GM21526 (cell line): ENCODE results near the gene GRIN3B.

Experiments used
- ATAC-seq: cut with Tn5 transposase; IDR thresholded peaks from one replicate; pipeline ENCODE4 v1.9.1; 2021; ENCODE audit warnings: moderate library complexity; ENCODE audit not compliant: unreplicated experiment, low FRiP score

The GRIN3B gene

DNA sequence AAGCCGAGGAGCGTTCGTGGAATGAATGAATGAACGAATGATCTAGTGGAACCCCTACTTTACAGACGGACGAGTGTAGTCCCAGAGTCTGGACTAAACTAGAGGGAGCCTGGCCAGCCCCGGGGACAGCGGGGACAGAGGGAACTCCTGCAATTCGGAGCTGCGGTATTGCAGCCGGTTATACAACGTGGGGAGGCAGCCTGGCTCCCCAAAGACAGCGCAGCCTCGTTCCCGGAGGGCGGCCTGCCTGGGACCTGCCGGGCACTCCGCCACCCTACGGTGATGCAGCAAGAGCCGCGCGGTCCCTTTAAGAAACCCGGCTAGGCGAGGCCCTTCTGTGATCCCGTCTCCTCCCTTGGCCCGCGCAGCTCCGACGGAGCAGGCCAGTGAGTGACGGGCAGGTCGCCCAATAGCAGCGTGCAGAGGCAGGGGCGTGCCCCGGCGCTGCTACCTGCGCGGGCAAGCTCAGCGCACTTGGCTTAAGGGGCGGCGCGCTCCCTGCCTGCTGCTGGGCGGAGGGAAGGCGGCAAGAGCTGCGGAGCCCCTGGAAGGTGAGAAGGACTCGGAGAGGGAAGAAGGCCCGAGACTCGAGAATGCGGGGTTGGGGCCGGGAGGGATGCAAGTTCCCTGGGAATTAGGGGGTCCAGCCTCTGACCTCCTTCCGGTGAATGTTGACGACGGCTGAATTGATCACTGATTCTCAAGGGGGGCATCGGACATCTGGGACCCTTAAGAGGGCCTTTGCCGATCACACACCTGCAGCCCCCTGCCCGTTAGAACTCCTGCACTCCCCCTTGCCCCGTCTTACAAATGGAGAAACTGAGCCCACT, 39.6 kb downstream of the GRIN3B start, which contains the start of gene ABCA7:
Gene ABCA7 (plus strand): TSS at position 462 of the 830 bp plus-strand sequence. CDS start 1,255 bp downstream, outside the sequence.
- peak; percentile 68 for ATAC-seq

DNA sequence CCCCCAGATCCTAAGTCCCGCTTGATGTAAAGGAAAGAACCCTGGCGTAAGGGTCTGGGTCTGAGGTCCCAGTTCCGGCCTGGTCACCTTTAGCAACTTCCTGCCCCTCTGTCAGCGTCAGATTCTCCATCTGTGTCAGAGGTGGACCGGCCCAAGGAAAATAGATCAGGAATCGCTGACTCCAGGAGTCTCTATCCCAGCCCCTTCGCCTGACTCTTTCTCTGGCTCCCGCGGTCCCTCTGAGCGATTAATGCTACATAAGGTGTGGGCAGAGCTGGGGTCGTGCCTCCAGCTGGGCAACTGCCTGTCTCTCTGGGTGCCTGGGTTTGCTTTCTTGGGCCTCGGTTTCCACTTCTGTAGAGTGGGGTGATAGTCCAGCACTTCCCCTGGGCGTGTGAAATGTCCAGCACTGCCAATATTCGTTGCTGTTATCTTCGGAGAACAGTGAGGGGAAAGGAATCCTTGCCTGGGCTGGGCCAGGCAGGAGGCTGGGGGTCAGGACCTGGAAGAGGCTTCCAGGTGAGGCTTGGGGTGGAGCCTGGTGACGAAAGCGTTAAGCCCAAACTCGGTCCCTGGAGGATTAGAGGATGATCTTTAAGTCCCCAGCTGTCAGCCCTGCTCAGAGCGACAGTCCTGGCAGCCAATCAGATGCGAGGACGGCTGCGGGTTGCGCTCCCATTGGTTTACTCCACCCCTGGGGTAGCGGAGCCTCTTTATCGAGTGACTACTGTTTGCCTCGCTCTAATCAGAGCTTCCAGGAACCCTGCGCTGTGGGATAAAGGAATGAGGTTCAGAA, 40.5 kb downstream of the GRIN3B start:
- peak; percentile 27 for ATAC-seq

DNA sequence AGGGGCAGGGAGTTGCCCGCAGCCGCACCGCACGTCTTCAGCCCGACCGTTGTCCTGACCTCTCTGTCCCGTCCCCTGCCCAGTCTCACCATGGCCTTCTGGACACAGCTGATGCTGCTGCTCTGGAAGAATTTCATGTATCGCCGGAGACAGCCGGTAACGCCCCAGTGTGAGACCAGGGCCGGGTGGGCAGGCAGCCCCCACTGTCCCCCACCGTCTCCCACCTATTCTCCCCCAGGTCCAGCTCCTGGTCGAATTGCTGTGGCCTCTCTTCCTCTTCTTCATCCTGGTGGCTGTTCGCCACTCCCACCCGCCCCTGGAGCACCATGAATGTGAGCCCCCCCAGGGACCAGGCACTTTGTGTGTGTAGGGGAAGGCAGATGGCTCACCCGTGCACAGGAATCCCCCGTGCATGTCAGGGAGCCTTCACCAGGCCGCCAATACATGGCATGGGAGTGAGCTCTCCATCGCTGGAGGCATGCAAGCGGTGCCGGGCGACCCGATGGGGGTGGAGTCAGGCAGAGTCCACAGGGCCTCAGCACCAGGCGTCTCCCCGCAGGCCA, 41.1 kb downstream of the GRIN3B start:
- ATAC-seq, result no peak

DNA sequence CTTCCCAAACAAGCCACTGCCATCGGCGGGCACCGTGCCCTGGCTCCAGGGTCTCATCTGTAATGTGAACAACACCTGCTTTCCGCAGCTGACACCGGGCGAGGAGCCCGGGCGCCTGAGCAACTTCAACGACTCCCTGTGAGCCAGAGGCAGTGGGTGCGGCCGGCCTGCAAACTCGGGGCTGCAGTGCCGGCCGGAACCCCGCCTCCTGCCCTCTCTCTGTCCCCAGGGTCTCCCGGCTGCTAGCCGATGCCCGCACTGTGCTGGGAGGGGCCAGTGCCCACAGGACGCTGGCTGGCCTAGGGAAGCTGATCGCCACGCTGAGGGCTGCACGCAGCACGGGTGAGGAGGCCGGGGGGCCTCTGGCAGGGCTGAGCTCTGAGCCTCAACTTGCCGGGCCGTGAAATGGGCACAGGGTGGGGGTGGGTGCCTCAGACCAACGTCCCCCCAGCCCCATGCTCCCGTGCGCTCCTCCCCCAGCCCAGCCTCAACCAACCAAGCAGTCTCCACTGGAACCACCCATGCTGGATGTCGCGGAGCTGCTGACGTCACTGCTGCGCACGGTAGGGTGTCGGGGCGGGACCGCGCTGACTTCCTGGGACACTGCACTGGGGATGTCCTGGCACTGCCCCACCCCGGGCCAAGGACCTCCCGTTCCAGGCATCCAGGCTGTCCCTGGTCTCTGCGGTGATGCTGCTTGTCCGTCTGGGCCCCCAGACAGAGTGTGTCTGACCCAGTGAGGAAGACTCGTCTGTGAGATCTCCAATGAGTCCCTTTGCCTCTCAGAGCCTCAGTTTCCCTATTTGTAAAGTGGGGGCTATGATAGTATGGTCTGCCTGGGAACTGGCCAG, 41.8 kb downstream of the GRIN3B start:
- no peak for ATAC-seq

DNA sequence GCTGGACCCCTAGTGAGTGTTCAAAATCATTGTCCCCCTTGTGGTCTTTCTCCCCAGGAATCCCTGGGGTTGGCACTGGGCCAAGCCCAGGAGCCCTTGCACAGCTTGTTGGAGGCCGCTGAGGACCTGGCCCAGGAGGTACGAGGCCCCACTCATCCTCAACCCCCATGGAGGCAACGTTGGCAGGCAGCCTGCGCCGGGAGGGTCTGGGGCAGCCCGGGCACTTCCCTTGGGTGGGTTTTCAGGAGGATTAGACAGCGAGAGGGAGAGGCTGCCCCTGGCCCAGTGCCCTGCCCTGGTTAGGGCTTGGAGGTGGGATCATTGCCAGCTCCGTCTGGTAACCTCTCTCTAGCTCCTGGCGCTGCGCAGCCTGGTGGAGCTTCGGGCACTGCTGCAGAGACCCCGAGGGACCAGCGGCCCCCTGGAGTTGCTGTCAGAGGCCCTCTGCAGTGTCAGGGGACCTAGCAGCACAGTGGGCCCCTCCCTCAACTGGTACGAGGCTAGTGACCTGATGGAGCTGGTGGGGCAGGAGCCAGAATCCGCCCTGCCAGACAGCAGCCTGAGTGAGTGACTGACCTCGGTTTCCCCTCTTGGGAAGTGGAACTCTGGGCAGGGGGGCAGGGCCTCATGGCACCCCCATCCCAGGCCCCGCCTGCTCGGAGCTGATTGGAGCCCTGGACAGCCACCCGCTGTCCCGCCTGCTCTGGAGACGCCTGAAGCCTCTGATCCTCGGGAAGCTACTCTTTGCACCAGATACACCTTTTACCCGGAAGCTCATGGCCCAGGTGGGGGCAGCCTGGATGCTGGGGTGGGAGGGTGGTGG, 42.7 kb downstream of the GRIN3B start:
- no peak for ATAC-seq

DNA sequence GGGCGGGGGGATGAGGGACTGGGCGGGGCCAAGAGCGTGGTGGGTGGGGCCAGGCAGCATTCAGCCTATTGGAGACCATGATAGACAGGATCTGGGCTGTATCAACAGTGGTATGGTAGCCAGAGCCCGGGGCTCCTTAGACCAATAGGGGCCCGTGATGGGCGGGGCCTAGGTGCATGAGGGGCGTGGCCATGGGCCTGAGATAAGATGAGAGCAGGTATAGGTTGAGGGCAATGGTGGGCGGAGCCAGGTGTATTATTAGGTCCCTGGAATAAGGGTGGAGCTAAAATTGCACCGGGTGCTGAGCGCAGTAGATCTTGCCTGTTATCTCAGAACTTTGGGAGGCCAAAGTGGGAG, 45.0 kb downstream of the GRIN3B start:
- ATAC-seq, result no peak

DNA sequence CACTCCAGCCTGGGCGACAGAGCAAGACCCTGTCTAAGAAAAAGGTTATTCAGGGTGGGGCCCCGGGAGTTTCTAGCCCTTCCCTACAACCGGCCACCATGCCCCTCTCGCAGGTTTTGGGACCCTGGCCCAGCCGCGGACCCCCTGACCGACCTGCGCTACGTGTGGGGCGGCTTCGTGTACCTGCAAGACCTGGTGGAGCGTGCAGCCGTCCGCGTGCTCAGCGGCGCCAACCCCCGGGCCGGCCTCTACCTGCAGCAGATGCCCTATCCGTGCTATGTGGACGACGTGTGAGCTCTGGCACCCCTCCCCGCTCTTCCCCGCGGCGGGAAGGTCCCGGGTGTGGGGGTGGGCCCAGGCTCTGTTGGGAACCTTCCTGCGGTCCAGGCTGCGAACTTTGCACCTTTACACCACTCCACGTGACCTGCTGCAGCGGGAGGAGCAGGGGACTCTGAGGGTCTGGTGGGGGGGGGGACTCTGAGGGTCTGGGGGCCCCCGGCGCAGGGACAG, 46.0 kb downstream of the GRIN3B start:
- ATAC-seq, result no peak

DNA sequence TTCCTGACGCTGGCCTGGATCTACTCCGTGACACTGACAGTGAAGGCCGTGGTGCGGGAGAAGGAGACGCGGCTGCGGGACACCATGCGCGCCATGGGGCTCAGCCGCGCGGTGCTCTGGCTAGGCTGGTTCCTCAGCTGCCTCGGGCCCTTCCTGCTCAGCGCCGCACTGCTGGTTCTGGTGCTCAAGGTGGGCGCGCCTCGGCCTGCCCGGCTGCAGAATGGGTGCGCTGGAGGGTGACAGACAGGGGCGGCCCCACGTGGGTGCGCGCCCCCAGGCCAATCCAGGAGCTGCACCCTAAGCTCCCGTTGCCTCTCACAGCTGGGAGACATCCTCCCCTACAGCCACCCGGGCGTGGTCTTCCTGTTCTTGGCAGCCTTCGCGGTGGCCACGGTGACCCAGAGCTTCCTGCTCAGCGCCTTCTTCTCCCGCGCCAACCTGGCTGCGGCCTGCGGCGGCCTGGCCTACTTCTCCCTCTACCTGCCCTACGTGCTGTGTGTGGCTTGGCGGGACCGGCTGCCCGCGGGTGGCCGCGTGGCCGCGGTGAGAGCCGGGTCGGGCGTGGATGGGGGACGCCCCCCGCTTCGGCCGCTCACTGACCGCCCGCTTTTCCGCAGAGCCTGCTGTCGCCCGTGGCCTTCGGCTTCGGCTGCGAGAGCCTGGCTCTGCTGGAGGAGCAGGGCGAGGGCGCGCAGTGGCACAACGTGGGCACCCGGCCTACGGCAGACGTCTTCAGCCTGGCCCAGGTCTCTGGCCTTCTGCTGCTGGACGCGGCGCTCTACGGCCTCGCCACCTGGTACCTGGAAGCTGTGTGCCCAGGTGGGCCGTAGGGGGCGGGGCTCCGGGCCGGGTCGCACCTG, 46.8 kb downstream of the GRIN3B start:
- ATAC-seq, result no peak

DNA sequence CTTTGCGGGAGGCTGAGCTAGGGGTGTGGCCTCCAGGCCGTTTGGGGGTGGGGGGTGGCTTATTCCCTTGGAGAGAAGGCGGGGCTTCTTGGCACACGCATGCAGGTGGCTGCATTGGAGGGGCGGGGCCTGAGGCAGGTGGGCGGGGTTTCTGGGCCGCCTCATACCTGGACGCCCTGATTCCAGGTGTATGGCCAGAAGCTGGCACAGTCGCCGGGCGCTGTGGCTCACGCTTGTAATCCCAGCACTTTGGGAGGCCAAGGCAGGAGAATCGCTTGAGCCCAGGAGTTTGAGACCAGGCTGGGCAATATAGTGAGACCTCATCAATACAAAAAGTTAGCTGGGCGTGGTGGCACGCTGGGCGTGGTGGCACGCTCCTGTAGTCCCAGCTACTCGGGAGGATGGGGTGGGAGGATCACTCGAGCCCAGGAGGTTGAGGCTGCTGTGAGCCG, 47.5 kb downstream of the GRIN3B start:
- ATAC-seq, result no peak

DNA sequence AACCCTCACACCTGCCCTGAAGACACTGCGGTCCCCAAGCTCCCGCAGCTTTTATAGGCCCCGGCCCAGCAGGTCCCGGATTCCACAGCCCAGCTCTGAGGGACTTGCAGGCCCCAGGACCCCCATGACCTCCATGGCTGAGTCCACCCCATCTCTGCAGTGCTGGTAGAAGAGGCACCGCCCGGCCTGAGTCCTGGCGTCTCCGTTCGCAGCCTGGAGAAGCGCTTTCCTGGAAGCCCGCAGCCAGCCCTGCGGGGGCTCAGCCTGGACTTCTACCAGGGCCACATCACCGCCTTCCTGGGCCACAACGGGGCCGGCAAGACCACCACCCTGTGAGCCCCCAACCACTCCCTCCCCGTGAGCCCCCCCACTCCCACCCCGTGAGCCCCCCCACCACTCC, 48.9 kb downstream of the GRIN3B start:
- ATAC-seq, result no peak

DNA sequence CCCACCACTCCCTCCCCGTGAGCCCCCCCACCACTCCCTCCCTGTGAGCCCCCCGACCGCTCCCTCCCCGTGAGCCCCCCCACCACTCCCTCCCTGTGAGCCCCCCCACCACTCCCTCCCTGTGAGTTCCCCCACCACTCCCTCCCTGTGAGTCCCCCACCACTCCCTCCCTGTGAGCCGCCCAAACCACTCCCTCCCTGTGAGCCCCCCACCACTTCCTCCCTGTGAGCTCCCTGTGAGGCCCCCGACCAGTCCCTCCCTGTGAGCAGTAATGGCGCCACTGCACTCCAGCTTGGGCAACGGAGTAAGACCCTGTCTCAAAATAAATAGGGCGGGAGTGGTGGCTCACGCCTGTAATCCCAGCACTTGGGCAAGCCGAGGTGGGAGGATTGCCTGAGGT, 49.6 kb downstream of the GRIN3B start:
- ATAC-seq, result no peak

DNA sequence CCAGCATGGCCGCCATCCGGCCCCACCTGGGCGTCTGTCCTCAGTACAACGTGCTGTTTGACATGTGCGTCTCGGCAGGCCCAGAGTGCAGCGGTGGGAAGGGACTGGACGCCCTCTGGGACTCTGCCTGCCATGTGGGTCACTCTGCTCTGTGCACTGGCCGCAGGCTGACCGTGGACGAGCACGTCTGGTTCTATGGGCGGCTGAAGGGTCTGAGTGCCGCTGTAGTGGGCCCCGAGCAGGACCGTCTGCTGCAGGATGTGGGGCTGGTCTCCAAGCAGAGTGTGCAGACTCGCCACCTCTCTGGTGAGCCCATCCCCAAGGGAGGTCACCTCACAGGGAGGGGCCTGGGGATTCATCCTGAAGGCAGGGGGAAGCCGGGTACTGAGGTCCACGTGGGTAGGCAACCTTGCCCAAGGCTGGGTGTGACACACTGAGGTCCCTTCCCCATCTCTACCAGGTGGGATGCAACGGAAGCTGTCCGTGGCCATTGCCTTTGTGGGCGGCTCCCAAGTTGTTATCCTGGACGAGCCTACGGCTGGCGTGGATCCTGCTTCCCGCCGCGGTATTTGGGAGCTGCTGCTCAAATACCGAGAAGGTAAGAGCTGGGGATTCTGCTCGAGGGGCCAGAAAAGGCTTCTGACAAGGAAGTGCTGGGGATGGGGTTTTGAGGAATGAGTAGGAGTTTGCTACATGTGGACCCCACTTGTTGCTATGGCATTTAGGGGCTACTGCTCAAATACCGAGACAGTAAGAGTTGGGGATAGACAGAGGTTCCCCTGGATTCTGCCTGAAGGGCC, 51.0 kb downstream of the GRIN3B start:
- ATAC-seq, result no peak

DNA sequence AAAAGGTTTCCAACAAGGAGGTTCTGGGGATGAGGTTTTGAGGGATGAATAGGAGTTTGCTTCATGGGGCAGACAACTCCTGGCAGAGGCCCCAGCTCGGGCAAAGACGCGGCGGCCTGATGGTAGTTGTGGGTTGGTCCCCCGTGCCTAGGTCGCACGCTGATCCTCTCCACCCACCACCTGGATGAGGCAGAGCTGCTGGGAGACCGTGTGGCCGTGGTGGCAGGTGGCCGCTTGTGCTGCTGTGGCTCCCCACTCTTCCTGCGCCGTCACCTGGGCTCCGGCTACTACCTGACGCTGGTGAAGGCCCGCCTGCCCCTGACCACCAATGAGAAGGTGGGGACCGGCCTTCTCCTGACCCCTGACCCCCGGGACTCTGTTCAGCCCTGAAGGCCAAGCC, 51.6 kb downstream of the GRIN3B start:
- ATAC-seq, result no peak

DNA sequence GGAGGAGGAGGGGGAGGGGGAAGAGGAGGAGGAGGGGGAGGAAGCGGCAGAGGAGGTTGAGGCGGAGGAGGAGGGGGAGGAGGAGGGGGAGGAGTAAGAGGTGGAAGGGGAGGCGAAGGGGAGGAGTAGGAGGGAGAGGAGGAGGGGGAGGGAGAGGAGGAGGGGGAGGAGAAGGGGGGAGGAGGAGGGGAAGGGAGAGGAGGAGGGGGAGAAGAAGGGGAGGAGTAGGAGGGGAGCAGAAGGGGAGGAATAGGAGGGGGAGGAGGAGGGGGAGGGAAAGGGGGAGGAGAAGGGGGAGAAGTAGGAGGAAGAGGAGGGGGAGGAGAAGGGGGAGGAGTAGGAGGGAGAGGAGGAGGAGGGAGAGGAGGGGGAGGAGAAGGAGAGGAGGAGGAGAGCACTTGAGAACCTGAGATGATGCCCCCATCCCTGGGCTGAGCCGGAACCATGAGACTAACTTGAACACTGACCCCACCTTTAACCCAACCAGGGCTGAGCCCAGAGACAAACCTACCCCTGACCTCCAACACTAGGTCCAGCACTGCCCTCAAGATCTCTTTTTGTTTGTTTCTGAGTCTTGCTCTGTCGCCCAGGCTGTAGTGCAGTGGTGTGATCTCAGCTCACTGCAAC, 52.2 kb downstream of the GRIN3B start:
- no peak for ATAC-seq

DNA sequence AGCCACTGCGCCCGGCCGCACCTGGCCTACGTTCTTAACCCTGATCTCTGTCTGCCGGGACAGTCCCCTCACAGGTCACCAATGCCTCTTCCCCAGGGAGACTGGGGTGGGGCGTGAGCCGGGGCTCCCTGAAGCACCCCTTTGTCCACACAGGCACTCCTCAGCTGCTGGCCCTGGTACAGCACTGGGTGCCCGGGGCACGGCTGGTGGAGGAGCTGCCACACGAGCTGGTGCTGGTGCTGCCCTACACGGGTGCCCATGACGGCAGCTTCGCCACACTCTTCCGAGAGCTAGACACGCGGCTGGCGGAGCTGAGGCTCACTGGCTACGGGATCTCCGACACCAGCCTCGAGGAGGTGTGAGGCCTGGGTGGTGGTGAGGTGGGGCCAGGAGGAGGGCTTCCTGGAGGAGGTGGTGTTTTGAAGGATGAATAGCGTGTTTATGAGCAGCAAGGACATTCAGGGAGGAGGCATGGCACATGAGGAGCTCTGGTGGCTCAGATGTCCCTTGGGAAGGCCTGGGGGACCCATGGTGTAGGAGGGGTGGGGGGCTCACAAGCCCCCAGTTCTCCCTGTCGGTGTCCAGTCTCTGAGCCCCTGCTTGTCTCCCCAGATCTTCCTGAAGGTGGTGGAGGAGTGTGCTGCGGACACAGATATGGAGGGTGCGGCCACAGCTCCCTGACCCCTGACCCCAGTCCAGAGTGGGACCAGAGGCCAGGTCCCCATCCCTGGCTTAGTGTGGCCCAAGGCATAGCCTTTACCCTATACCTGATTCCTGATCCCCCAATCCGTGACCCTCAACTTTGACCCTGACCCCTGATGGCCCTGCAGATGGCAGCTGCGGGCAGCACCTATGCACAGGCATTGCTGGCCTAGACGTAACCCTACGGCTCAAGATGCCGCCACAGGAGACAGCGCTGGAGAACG, 53.2 kb downstream of the GRIN3B start:
- ATAC-seq, result no peak
